Sigmoid colon (tissue), 7 donors: ENCODE measurements around the gene AFF2. TPM values are rescaled to one million over a fixed set of nuclear protein-coding genes. Genes with fewer than 3 reads are reported as not detected.

Experiments used
- DNase-seq: peaks from one replicate; pipeline ENCODE4 v3.0.0-alpha.2; 2019
- H3K27ac ChIP-seq, 4 donors: fragments of 200-600 bp; sonication (generic); one replicate each; pipeline ENCODE4 v1.5.1; 2016 to 2019; ENCODE audit warnings: mild to moderate bottlenecking in 1 of 4
- H3K27me3 ChIP-seq, 3 donors: fragments of 200-600 bp; sonication (generic); one replicate each; pipeline ENCODE4 v1.5.1; 2019; ENCODE audit warnings: mild to moderate bottlenecking in 1 of 3
- H3K36me3 ChIP-seq, 4 donors: fragments of 200-600 bp; sonication (generic); one replicate each; pipeline ENCODE4 v1.5.1; 2016 to 2019
- H3K4me1 ChIP-seq, 4 donors: fragments of 200-600 bp; sonication (generic); one replicate each; pipeline ENCODE4 v1.5.1; 2017 to 2019
- H3K4me3 ChIP-seq, 4 donors: fragments of 200-600 bp; sonication (generic); one replicate each; pipeline ENCODE4 v1.5.1; 2017 to 2019; ENCODE audit warnings: mild to moderate bottlenecking in 2 of 4, moderate library complexity in 1 of 4
- H3K9me3 ChIP-seq, 4 donors: fragments of 200-600 bp in 3 of 4; sonication (generic) in 3 of 4; one replicate each; pipeline versions ENCODE4 v1.5.1 to v1.6.1; 2013 to 2019
- CTCF ChIP-seq, 4 experiments: fragments of 450-650 bp in 3 of 4; fragments of 200-600 bp in 1 of 4; IDR thresholded peaks; one replicate each; pipeline ENCODE4 v1.5.1; 2016 to 2019; ENCODE audit warnings: antibody characterized with exemption in 4 of 4, mild to moderate bottlenecking in 3 of 4, moderate library complexity in 2 of 4
- EP300 ChIP-seq, 4 donors: sonication (generic); formaldehyde crosslinking; IDR thresholded peaks; one replicate each; pipeline ENCODE4 v1.6.1; 2017; ENCODE audit warnings: antibody characterized with exemption in 4 of 4
- POLR2A ChIP-seq, 2 donors: fragments of 450-650 bp; IDR thresholded peaks; one replicate each; pipeline ENCODE4 v1.6.1; 2016; ENCODE audit warnings: antibody characterized with exemption in 2 of 2, mild to moderate bottlenecking in 2 of 2, moderate library complexity in 2 of 2
- POLR2AphosphoS5 ChIP-seq, 4 donors: sonication (generic); formaldehyde crosslinking; IDR thresholded peaks; one replicate each; pipeline ENCODE4 v1.6.1; 2017; ENCODE audit warnings: antibody characterized with exemption in 4 of 4
- WGBS, 2 donors: extraction: QIAGEN DNeasy Blood & Tissue Kit; methylation state at CpG; one replicate each; pipeline ENCODE4 v1.1.7; 2013; 5-methylcytosine and 5-hydroxymethylcytosine counted together
- intact Hi-C: fragments of 100-400 bp; cut with DNase I; formaldehyde crosslinking; loops from one replicate; pipeline ENCODE4 v1.15.1; 2023
- polyA plus RNA-seq, 3 donors: library from polyadenylated mRNA; stranded (reverse); fragments of 200-250 nt; gene quantifications; one replicate each; pipeline ENCODE4 v1.2.3, GENCODE V29; 2013
- total RNA-seq, 4 donors: library from RNA; depleted of rRNA; stranded (reverse); fragments of >200 nt; gene quantifications; one replicate each; pipeline ENCODE4 v1.1.0, GENCODE V29; 2016
- donor health status: healthy with polysubstance abuse.
- donor health status: Bipolar disorder and iron deficiency.
- donor health status: healthy.

AFF2 gene
- total and polyA plus RNA-seq, 7 donors: 0.27 to 1.7 (median 1.1) TPM; not detected in 2

- Histone ChIP-seq H3K36me3 (no peaks in the 10 kb centered on the region), H3K4me1 (no peaks in the 10 kb centered on the region), H3K4me3 (no peak overlapping the region), H3K27ac (no peak overlapping the region), H3K27me3 (no peaks in the 10 kb centered on the region), H3K9me3 (no peaks in the 10 kb centered on the region)
- intact Hi-C loops: no loop called here
- DNase-seq: no peak
- TF ChIP-seq POLR2AphosphoS5 (IDR thresholded peaks at IDR 0.05) (no peak), CTCF (IDR thresholded peaks at IDR 0.05) (no peak)
- WGBS, 2 donors: 64 to 65% methylated on average over 5 of the region's 5 CpGs
Measured at GRCh38 chrX:148915474-148915873, 415.1 kb downstream of the AFF2 start.

GRCh38 chrX:148917441-148917840 is 417.0 kb downstream of the AFF2 start:
- Histone ChIP-seq H3K36me3 (no peaks in the 10 kb centered on the region), H3K9me3 (no peaks in the 10 kb centered on the region), H3K27ac (no peak overlapping the region), H3K4me1 (no peaks in the 10 kb centered on the region), H3K27me3 (no peaks in the 10 kb centered on the region), H3K4me3 (no peak overlapping the region)
- intact Hi-C loops: no loop called here
- TF ChIP-seq CTCF (IDR thresholded peaks at IDR 0.05): no peak
- no peak for TF ChIP-seq POLR2AphosphoS5 (IDR thresholded peaks at IDR 0.05)
- TF ChIP-seq EP300 (IDR thresholded peaks at IDR 0.05): no peak
- TF ChIP-seq POLR2A (IDR thresholded peaks at IDR 0.05): no peak
- DNase-seq: no peak
- WGBS, 2 donors: 88 to 89% methylated on average over 4 of the region's 4 CpGs

GRCh38 chrX:148923631-148924030 is 423.2 kb downstream of the AFF2 start:
- Histone ChIP-seq H3K4me3 (no peak overlapping the region), H3K9me3 (no peaks in the 10 kb centered on the region), H3K27ac (no peak overlapping the region), H3K27me3 (no peaks in the 10 kb centered on the region), H3K4me1 (no peaks in the 10 kb centered on the region), H3K36me3 (no peaks in the 10 kb centered on the region)
- DNase-seq: no peak
- TF ChIP-seq EP300 (IDR thresholded peaks at IDR 0.05) (no peak), POLR2A (IDR thresholded peaks at IDR 0.05) (no peak), CTCF (IDR thresholded peaks at IDR 0.05) (no peak), POLR2AphosphoS5 (IDR thresholded peaks at IDR 0.05) (no peak)
- 54 to 55% methylated on average over 2 of the region's 2 CpGs for WGBS, 2 donors
- intact Hi-C loops: no loop called here

GRCh38 chrX:148926371-148926770 is 426.0 kb downstream of the AFF2 start:
- 51 to 88% methylated on average over 4 of the region's 4 CpGs for WGBS, 2 donors

GRCh38 chrX:148928811-148929210 is 428.4 kb downstream of the AFF2 start:
- Histone ChIP-seq H3K4me3 (no peak overlapping the region), H3K36me3 (no peaks in the 10 kb centered on the region), H3K27me3 (no peaks in the 10 kb centered on the region), H3K27ac (no peak overlapping the region), H3K4me1 (no peaks in the 10 kb centered on the region), H3K9me3 (no peaks in the 10 kb centered on the region)
- no peak for DNase-seq
- WGBS, 2 donors: 13 to 58% methylated on average over 1 of the region's 1 CpG
- intact Hi-C loops: no loop called here
- TF ChIP-seq POLR2A (IDR thresholded peaks at IDR 0.05) (no peak), EP300 (IDR thresholded peaks at IDR 0.05) (no peak), POLR2AphosphoS5 (IDR thresholded peaks at IDR 0.05) (no peak), CTCF (IDR thresholded peaks at IDR 0.05) (no peak)

More at GRCh38 chrX:148926371-148926770, 426.0 kb downstream of the AFF2 start:
- TF ChIP-seq POLR2AphosphoS5 (IDR thresholded peaks at IDR 0.05) (no peak), POLR2A (IDR thresholded peaks at IDR 0.05) (no peak), EP300 (IDR thresholded peaks at IDR 0.05) (no peak)
- intact Hi-C loops: no loop called here
- H3K4me1 ChIP-seq: no peaks in the 10 kb centered on the region
- no peaks in the 10 kb centered on the region for H3K27me3 ChIP-seq
- no peaks in the 10 kb centered on the region for H3K9me3 ChIP-seq
- no peaks in the 10 kb centered on the region for H3K36me3 ChIP-seq
- no peak overlapping the region for H3K27ac ChIP-seq
- DNase-seq: no peak
- no peak overlapping the region for H3K4me3 ChIP-seq
